CD4-positive, alpha-beta T cell (primary cell): ENCODE results near the gene ATN1. TPM values are rescaled to one million over a fixed set of nuclear protein-coding genes. Genes with fewer than 3 reads are reported as not detected.
"Not testable (repeated sequence)": the region's sequence is repeated elsewhere in the genome, so short reads cannot be mapped to it uniquely, and the experiment has no call there.

ENCODE experiments used
- ATAC-seq: fragments of 200-7000 bp; cut with Tn5 transposase; one replicate; pipeline ENCODE4 v1.10.0; 2022; ENCODE audit warnings: mild to moderate bottlenecking; ENCODE audit not compliant: poor library complexity
- CTCF ChIA-PET: fragments of 350-600 bp; sonication (Branson Sonifier 250); formaldehyde crosslinking; loops from one replicate; lab custom pipeline; 2021; ENCODE audit warnings: antibody characterized with exemption, inconsistent platforms; lab: Charles Lee
- POLR2A ChIA-PET: fragments of 350-600 bp; sonication (Branson Sonifier 250); formaldehyde crosslinking; loops from one replicate; lab custom pipeline; 2021; ENCODE audit warnings: antibody characterized with exemption, inconsistent platforms; lab: Charles Lee
- DNase-seq, 14 experiments: peaks; one replicate each; pipeline ENCODE4 v3.0.0-alpha.2; 2013 to 2020; ENCODE audit warnings: mixed read lengths in 2 of 14
- H3K27ac ChIP-seq, 2 donors: one replicate each; pipeline versions ENCODE4 v1.5.1 to v1.7.0; 2013; ENCODE audit warnings: low read length in 2 of 2, low read depth in 1 of 2, mild to moderate bottlenecking in 1 of 2
- H3K27me3 ChIP-seq, 2 experiments: 1 replicate in 1 of 2; 2 replicates in 1 of 2; pipeline versions ENCODE4 v1.6.1 to v1.7.0; 2013; ENCODE audit warnings: low read length in 2 of 2, control low read depth in 1 of 2, mild to moderate bottlenecking in 1 of 2, moderate library complexity in 1 of 2; ENCODE audit not compliant: insufficient read depth in 2 of 2, control insufficient read depth in 1 of 2
- H3K36me3 ChIP-seq: one replicate; pipeline ENCODE4 v1.6.1; 2013; ENCODE audit warnings: low read length, control low read depth; ENCODE audit not compliant: insufficient read depth
- H3K4me1 ChIP-seq: one replicate; pipeline ENCODE4 v1.6.1; 2013; ENCODE audit warnings: low read length, control low read depth; ENCODE audit not compliant: insufficient read depth
- H3K4me3 ChIP-seq: one replicate; pipeline ENCODE4 v1.5.1; 2013; ENCODE audit warnings: mild to moderate bottlenecking, low read length, moderate library complexity
- H3K9me3 ChIP-seq, 2 experiments: 1 replicate in 1 of 2; 2 replicates in 1 of 2; pipeline versions ENCODE4 v1.6.1 to v1.7.0; 2013; ENCODE audit warnings: low read length in 2 of 2, mild to moderate bottlenecking in 2 of 2, control low read depth in 1 of 2, moderate library complexity in 1 of 2; ENCODE audit not compliant: control insufficient read depth in 1 of 2, insufficient read depth in 1 of 2
- H3K27ac Mint-ChIP-seq: one replicate; pipeline ENCODE4 v1.8.0; 2020; ENCODE audit warnings: mixed read lengths
- H3K27me3 Mint-ChIP-seq: one replicate; pipeline ENCODE4 v1.8.0; 2021; ENCODE audit warnings: mixed read lengths
- H3K36me3 Mint-ChIP-seq: one replicate; pipeline ENCODE4 v1.8.0; 2021; ENCODE audit warnings: low read depth, mixed read lengths
- H3K4me1 Mint-ChIP-seq: one replicate; pipeline ENCODE4 v1.8.0; 2021; ENCODE audit warnings: low read depth, mixed read lengths
- H3K4me3 Mint-ChIP-seq: one replicate; pipeline ENCODE4 v1.8.0; 2020; ENCODE audit warnings: mild to moderate bottlenecking, mixed read lengths
- H3K9me3 Mint-ChIP-seq: one replicate; pipeline ENCODE4 v1.8.0; 2020; ENCODE audit warnings: mixed read lengths
- intact Hi-C, 2 experiments: fragments of 100-400 bp; cut with DNase I in 1 of 2; cut with micrococcal nuclease in 1 of 2; formaldehyde crosslinking; loops; one replicate each; pipeline versions ENCODE4 v1.15.1 to v1.9.0; 2023 to 2025; cut with DNase I, micrococcal nuclease
- total RNA-seq, 174 experiments: library from RNA in 2 of 174; stranded (reverse) in 2 of 174; gene quantifications; one replicate each; pipeline ENCODE4 v1.2.3 and lab custom pipeline; 2021 to 2026
- TF ChIP-seq, protein P1 (sequence below): fragments of 200-600 bp; IDR thresholded peaks from one replicate; pipeline ENCODE4 v1.8.0; 2022; ENCODE audit warnings: antibody characterized with exemption, mild to moderate bottlenecking

ATN1 gene
- total RNA-seq, 2 experiments from 2014 or later, result 28.7 to 29.6 TPM

- Histone ChIP-seq H3K27me3 (no peaks in the 10 kb centered on the region), H3K9me3 (no peaks in the 10 kb centered on the region), H3K4me3 (peak overlapping the region; percentile 65), H3K36me3 (no peaks in the 10 kb centered on the region), H3K4me1 (peaks cover 18% of the 10 kb centered on the region), H3K27ac (peak overlapping the region; percentile 84 to 92)
- Mint-ChIP-seq H3K4me1 (peaks cover 13% of the 10 kb centered on the region), H3K36me3 (no peaks in the 10 kb centered on the region), H3K4me3 (peak overlapping the region; percentile 88), H3K27ac (peak overlapping the region; percentile 92), H3K27me3 (no peaks in the 10 kb centered on the region), H3K9me3 (no peaks in the 10 kb centered on the region)
- intact Hi-C loops, result loop anchor here (1.0 to 5.0 kb wide), 4 partner anchors 13 to 39 kb away; partner anchors contain the start of genes LRRC23 (in 2 of the 2), SPSB2 (in 2 of the 2), CDCA3 (in 1 of the 2) and USP5 (in 1 of the 2)
- POLR2A ChIA-PET, result interaction anchor here (0.6 to 1.9 kb wide), 23 partner anchors 10 to 398 kb away, joined by 3 to 71 read pairs (median 6); partner anchors contain the start of genes C12orf57, CD4, CDCA3 and CLSTN3
- TF ChIP-seq, protein P1, sequence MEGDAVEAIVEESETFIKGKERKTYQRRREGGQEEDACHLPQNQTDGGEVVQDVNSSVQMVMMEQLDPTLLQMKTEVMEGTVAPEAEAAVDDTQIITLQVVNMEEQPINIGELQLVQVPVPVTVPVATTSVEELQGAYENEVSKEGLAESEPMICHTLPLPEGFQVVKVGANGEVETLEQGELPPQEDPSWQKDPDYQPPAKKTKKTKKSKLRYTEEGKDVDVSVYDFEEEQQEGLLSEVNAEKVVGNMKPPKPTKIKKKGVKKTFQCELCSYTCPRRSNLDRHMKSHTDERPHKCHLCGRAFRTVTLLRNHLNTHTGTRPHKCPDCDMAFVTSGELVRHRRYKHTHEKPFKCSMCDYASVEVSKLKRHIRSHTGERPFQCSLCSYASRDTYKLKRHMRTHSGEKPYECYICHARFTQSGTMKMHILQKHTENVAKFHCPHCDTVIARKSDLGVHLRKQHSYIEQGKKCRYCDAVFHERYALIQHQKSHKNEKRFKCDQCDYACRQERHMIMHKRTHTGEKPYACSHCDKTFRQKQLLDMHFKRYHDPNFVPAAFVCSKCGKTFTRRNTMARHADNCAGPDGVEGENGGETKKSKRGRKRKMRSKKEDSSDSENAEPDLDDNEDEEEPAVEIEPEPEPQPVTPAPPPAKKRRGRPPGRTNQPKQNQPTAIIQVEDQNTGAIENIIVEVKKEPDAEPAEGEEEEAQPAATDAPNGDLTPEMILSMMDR, result peak; percentile 76
- ATAC-seq, result peak; percentile 95
- peak; percentile 96 to 100 (median 99) for DNase-seq
- CTCF ChIA-PET, result interaction anchor here (0.6 to 3.7 kb wide), 38 partner anchors 9 to 222 kb away, joined by 3 to 153 read pairs (median 6); partner anchors contain the start of genes C12orf57, C1RL, CDCA3 and COPS7A
Measured at GRCh38 chr12:6890789-6891645, 36.7 kb upstream of the ATN1 start.

- ChIA-PET POLR2A (interaction anchor here (0.8 to 1.9 kb wide), 22 partner anchors 10 to 239 kb away, joined by 3 to 71 read pairs (median 6); partner anchors contain the start of genes C12orf57, CD4, CDCA3 and CLSTN3), CTCF (interaction anchor here (0.6 to 3.7 kb wide), 35 partner anchors 8 to 222 kb away, joined by 3 to 153 read pairs (median 6); partner anchors contain the start of genes C12orf57, C1RL, CDCA3 and COPS7A)
- intact Hi-C loops, result loop anchor here (1.0 to 5.0 kb wide), 4 partner anchors 13 to 39 kb away; partner anchors contain the start of genes LRRC23 (in 2 of the 2), CDCA3 (in 1 of the 2), SPSB2 (in 1 of the 2) and USP5 (in 1 of the 2)
- peak overlapping the region; percentile 84 to 92 for H3K27ac ChIP-seq
- peak overlapping the region; percentile 88 for H3K4me3 Mint-ChIP-seq
- peak overlapping the region; percentile 92 for H3K27ac Mint-ChIP-seq
- no peaks in the 10 kb centered on the region for H3K36me3 ChIP-seq
- no peaks in the 10 kb centered on the region for H3K9me3 Mint-ChIP-seq
- peaks cover 18% of the 10 kb centered on the region for H3K4me1 ChIP-seq
- H3K27me3 Mint-ChIP-seq, result no peaks in the 10 kb centered on the region
- no peaks in the 10 kb centered on the region for H3K9me3 ChIP-seq
- peaks cover 13% of the 10 kb centered on the region for H3K4me1 Mint-ChIP-seq
- H3K36me3 Mint-ChIP-seq, result no peaks in the 10 kb centered on the region
- no peaks in the 10 kb centered on the region for H3K27me3 ChIP-seq
- ATAC-seq (no peak), DNase-seq (peak in 1 of 14 experiments; percentile 8)
- TF ChIP-seq, protein P1, result no peak
- H3K4me3 ChIP-seq, result peak overlapping the region; percentile 65
Measured at GRCh38 chr12:6891646-6892001, 36.1 kb upstream of the ATN1 start.

- H3K4me3 ChIP-seq, H3K36me3 Mint-ChIP-seq, H3K36me3 ChIP-seq, POLR2A ChIA-PET, H3K27me3 ChIP-seq, ATAC-seq, H3K27ac ChIP-seq, H3K9me3 ChIP-seq, H3K27me3 Mint-ChIP-seq, DNase-seq, H3K9me3 Mint-ChIP-seq: not testable (repeated sequence)
- H3K4me1 Mint-ChIP-seq, result peaks cover 13% of the 10 kb centered on the region
- H3K4me3 Mint-ChIP-seq, result peak overlapping the region; percentile 35
- intact Hi-C loops, result loop anchor here in 1 of 2 experiments (5.0 kb wide), 1 partner anchor 40 kb away; the partner anchor contains the start of genes CDCA3 and USP5
- H3K27ac Mint-ChIP-seq, result peak overlapping the region; percentile 36
- peaks cover 18% of the 10 kb centered on the region for H3K4me1 ChIP-seq
- CTCF ChIA-PET, result interaction anchor here (2.2 to 3.7 kb wide), 2 partner anchors 22 to 52 kb away, joined by 21 to 153 read pairs; partner anchors contain the start of genes C12orf57, RNU7-1, SPSB2 and TPI1
Measured at GRCh38 chr12:6892683-6893082, 35.1 kb upstream of the ATN1 start.
